Osteoblast (primary cell): ENCODE results near the gene PDCD5. TPM values are rescaled to one million over a fixed set of nuclear protein-coding genes. Genes with fewer than 3 reads are reported as not detected.
"Not testable (repeated sequence)": the region's sequence is repeated elsewhere in the genome, so short reads cannot be mapped to it uniquely, and the experiment has no call there.

Source experiments
- DNase-seq: peaks from one replicate; pipeline ENCODE4 v3.0.0; 2011; ENCODE audit warnings: low spot score, mixed read lengths; ENCODE audit not compliant: insufficient read length; ENCODE audit errors: missing footprints
- H2AFZ ChIP-seq: 2 replicates; pipeline ENCODE4 v1.6.0; 2011; ENCODE audit warnings: mild to moderate bottlenecking, low read length
- H3K27ac ChIP-seq: 2 replicates; pipeline ENCODE4 v1.5.1; 2011; ENCODE audit warnings: mild to moderate bottlenecking, low read depth, low read length, moderate library complexity
- H3K27me3 ChIP-seq: 2 replicates; pipeline ENCODE4 v1.6.0; 2012; ENCODE audit warnings: mild to moderate bottlenecking, control low read depth, inconsistent platforms, low read length, moderate library complexity; ENCODE audit not compliant: insufficient read depth
- H3K36me3 ChIP-seq: 2 replicates; pipeline ENCODE4 v1.5.1; 2011; ENCODE audit warnings: mild to moderate bottlenecking, low read length, control low read depth, moderate library complexity; ENCODE audit not compliant: insufficient read depth
- H3K4me1 ChIP-seq: 2 replicates; pipeline ENCODE4 v1.5.1; 2011; ENCODE audit warnings: mild to moderate bottlenecking, low read length, control low read depth, moderate library complexity; ENCODE audit not compliant: insufficient read depth
- H3K4me2 ChIP-seq: 2 replicates; pipeline ENCODE4 v1.6.0; 2011; ENCODE audit warnings: mild to moderate bottlenecking, low read length; ENCODE audit not compliant: insufficient read depth
- H3K4me3 ChIP-seq: fragments of 200-600 bp; sonication (generic); 3 replicates; pipeline ENCODE4 v1.5.1; 2012; ENCODE audit warnings: mild to moderate bottlenecking, low read length, inconsistent platforms; ENCODE audit not compliant: insufficient read depth
- H3K79me2 ChIP-seq: 2 replicates; pipeline ENCODE4 v1.6.0; 2012; ENCODE audit warnings: mild to moderate bottlenecking, low read length, control low read depth, inconsistent platforms; ENCODE audit not compliant: insufficient read depth
- H3K9me3 ChIP-seq: 2 replicates; pipeline ENCODE4 v1.5.1; 2011; ENCODE audit warnings: low read depth, low read length, control low read depth
- H4K20me1 ChIP-seq: 2 replicates; pipeline ENCODE4 v1.6.0; 2012; ENCODE audit warnings: mild to moderate bottlenecking, low read length, control low read depth; ENCODE audit not compliant: insufficient read depth
- total RNA-seq: library from RNA; depleted of rRNA; stranded (reverse); fragments of >200 nt; gene quantifications from 2 replicates; pipeline ENCODE4 v1.2.3, GENCODE V29; 2012
- TF ChIP-seq, protein P1 (sequence below): IDR thresholded peaks from 2 replicates; pipeline ENCODE4 v1.5.1; 2011; ENCODE audit warnings: mild to moderate bottlenecking, low read depth, low read length, moderate library complexity; ENCODE audit errors: extremely low read depth

Gene PDCD5
- total RNA-seq, 1 donor, result 51.0 TPM

DNA sequence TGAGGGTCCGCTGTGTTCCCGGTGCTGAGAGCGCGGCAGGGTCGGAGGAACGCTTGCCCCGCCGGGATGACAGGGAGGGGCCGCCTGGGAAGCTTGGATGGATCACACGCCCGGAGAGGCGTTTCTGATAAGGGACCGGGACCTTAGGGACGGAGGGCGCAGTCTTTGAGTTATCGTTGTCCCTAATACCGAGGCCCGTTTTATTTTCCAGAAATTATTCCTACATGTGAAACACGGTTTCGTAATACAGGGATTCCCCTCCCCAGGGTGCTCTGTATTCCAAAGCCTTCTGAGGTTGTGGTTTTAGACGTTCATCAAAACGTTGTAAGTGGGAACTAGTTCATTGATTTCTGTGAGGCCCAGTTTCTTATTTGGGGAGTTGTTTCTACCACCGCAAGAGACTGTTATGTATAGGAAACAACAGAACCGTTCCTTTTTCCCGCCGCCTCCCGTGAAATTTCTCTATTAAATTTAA is 752 bp downstream of the PDCD5 start:
- Histone ChIP-seq H3K36me3 (peaks cover 30% of the 10 kb centered on the region), H4K20me1 (peaks cover 10% of the 10 kb centered on the region), H3K27me3 (no peaks in the 10 kb centered on the region), H2AFZ (peak overlapping the region; percentile 64), H3K79me2 (peaks cover 24% of the 10 kb centered on the region), H3K27ac (peak overlapping the region; percentile 42), H3K9me3 (no peaks in the 10 kb centered on the region), H3K4me1 (peaks cover 6% of the 10 kb centered on the region), H3K4me2 (peak overlapping the region; percentile 87), H3K4me3 (peak overlapping the region; percentile 89)
- TF ChIP-seq, protein P1, sequence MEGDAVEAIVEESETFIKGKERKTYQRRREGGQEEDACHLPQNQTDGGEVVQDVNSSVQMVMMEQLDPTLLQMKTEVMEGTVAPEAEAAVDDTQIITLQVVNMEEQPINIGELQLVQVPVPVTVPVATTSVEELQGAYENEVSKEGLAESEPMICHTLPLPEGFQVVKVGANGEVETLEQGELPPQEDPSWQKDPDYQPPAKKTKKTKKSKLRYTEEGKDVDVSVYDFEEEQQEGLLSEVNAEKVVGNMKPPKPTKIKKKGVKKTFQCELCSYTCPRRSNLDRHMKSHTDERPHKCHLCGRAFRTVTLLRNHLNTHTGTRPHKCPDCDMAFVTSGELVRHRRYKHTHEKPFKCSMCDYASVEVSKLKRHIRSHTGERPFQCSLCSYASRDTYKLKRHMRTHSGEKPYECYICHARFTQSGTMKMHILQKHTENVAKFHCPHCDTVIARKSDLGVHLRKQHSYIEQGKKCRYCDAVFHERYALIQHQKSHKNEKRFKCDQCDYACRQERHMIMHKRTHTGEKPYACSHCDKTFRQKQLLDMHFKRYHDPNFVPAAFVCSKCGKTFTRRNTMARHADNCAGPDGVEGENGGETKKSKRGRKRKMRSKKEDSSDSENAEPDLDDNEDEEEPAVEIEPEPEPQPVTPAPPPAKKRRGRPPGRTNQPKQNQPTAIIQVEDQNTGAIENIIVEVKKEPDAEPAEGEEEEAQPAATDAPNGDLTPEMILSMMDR, result no peak
- DNase-seq, result peak; percentile 81

- peaks cover 33% of the 10 kb centered on the region for H3K36me3 ChIP-seq
- H3K4me3 ChIP-seq, H3K27me3 ChIP-seq, H3K4me2 ChIP-seq, H3K9me3 ChIP-seq, H3K4me1 ChIP-seq, H2AFZ ChIP-seq, DNase-seq, H3K27ac ChIP-seq, H4K20me1 ChIP-seq, H3K79me2 ChIP-seq: not testable (repeated sequence)
Measured at GRCh38 chr19:32587747-32588504, 6.9 kb downstream of the PDCD5 start.

DNA sequence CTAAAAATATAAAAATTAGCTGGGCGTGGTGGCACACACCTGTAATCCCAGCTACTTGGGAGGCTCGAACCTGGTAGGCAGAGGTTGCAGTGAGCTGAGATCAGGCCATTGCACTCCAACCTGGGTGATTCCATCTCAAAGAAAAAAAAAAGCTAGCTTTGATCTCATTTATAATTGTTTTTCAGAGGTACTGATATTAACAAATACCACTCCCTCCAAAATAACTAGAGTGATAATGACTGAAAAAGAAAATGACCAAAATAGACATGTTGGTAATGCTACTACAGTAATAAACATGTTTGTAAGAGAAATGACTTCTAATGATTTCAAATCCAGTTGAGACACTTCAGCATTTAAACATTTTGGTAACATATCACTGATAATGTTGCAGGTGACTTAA is 13.0 kb downstream of the PDCD5 start:
- Histone ChIP-seq H4K20me1 (no peaks in the 10 kb centered on the region), H3K4me1 (no peaks in the 10 kb centered on the region), H3K9me3 (no peaks in the 10 kb centered on the region), H3K4me2 (no peak overlapping the region), H3K4me3 (no peak overlapping the region), H3K27me3 (no peaks in the 10 kb centered on the region), H3K36me3 (peaks cover 42% of the 10 kb centered on the region), H2AFZ (no peak overlapping the region), H3K27ac (no peak overlapping the region), H3K79me2 (no peaks in the 10 kb centered on the region)
- TF ChIP-seq, protein P1, result no peak
- DNase-seq, result no peak

- TF ChIP-seq, protein P1, result no peak
- H3K27me3 ChIP-seq, result no peaks in the 10 kb centered on the region
Measured at GRCh38 chr19:32595491-32595890, 14.5 kb downstream of the PDCD5 start.

More at GRCh38 chr19:32595491-32595890, 14.5 kb downstream of the PDCD5 start:
- Histone ChIP-seq H4K20me1 (no peaks in the 10 kb centered on the region), H3K4me2 (no peak overlapping the region), H3K4me3 (no peak overlapping the region), H3K4me1 (no peaks in the 10 kb centered on the region), H2AFZ (no peak overlapping the region), H3K36me3 (peaks cover 47% of the 10 kb centered on the region), H3K79me2 (no peaks in the 10 kb centered on the region), H3K27ac (no peak overlapping the region), H3K9me3 (no peaks in the 10 kb centered on the region)
- DNase-seq, result no peak
